Cardiac muscle cell (in vitro differentiated cells and primary cell): Measurements from ENCODE around the gene NEO1. TPM values are rescaled to one million over a fixed set of nuclear protein-coding genes. Genes with fewer than 3 reads are reported as not detected.

Source experiments
- DNase-seq, 2 donors: peaks; one replicate each; pipeline versions ENCODE4 v3.0.0 to v3.0.0-alpha.2; 2010 to 2017; ENCODE audit warnings: low read depth in 1 of 2, low spot score in 1 of 2
- H3K27ac ChIP-seq: fragments of 200-600 bp; sonication (generic); 2 replicates; pipeline ENCODE4 v1.5.1; 2016
- H3K27me3 ChIP-seq: fragments of 200-600 bp; sonication (generic); 2 replicates; pipeline ENCODE4 v1.6.0; 2016; ENCODE audit warnings: control low read depth
- H3K36me3 ChIP-seq: fragments of 200-600 bp; sonication (generic); 2 replicates; pipeline ENCODE4 v1.5.1; 2016; ENCODE audit warnings: control low read depth
- H3K4me1 ChIP-seq: fragments of 200-600 bp; sonication (generic); 2 replicates; pipeline ENCODE4 v1.8.1; 2017; ENCODE audit warnings: low read depth, mild to moderate bottlenecking, mixed run types
- H3K4me3 ChIP-seq: fragments of 200-600 bp; sonication (generic); 2 replicates; pipeline ENCODE4 v1.5.1; 2016; ENCODE audit warnings: mild to moderate bottlenecking
- H3K9me3 ChIP-seq: fragments of 200-600 bp; sonication (generic); 2 replicates; pipeline ENCODE4 v1.5.1; 2017; ENCODE audit warnings: low read depth, mild to moderate bottlenecking, control low read depth
- polyA plus RNA-seq: library from polyadenylated mRNA; unstranded; fragments of >200 nt; fragmentation: Nextera tagmentation; extraction: Ambion mirVana; gene quantifications from 2 replicates; pipeline ENCODE4 v1.2.1, GENCODE V29; 2016
- total RNA-seq: library from RNA; depleted of rRNA; stranded (reverse); fragments of >200 nt; gene quantifications from 2 replicates; pipeline ENCODE4 v1.2.3, GENCODE V29; 2016
- TF ChIP-seq, protein P1 (sequence below): IDR thresholded peaks from 2 replicates; pipeline ENCODE4 v1.5.1; 2012; ENCODE audit warnings: low read depth, mild to moderate bottlenecking, low read length

NEO1 gene
- total and polyA plus RNA-seq, 2 experiments from 2014 or later = 12.9 to 37.4 TPM

DNA sequence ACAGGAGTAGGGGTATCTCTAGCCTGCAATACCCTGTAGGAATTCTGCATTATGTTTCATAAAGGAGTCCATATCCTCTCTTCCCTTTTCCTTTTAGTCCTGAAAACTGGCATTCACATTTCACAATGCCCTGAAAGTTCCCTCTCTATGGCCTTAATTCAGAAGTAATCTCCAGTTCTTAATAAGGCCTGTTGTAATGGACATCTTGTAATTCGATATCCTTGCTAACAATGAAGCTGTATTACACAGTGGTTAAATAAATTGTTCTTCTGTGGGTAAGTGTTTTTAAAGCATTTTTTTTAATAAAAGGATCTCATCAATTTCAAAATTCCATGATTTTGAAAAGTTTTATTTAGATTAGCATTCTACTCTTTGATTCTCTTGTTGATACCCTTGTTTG is 34.3 kb upstream of the NEO1 start:
- H3K36me3 ChIP-seq = no peaks in the 10 kb centered on the region
- peak in 1 of 2 donors; percentile 19 for DNase-seq

GRCh38 chr15:73019154-73019553 is 33.1 kb upstream of the NEO1 start:
- TF ChIP-seq, protein P1, sequence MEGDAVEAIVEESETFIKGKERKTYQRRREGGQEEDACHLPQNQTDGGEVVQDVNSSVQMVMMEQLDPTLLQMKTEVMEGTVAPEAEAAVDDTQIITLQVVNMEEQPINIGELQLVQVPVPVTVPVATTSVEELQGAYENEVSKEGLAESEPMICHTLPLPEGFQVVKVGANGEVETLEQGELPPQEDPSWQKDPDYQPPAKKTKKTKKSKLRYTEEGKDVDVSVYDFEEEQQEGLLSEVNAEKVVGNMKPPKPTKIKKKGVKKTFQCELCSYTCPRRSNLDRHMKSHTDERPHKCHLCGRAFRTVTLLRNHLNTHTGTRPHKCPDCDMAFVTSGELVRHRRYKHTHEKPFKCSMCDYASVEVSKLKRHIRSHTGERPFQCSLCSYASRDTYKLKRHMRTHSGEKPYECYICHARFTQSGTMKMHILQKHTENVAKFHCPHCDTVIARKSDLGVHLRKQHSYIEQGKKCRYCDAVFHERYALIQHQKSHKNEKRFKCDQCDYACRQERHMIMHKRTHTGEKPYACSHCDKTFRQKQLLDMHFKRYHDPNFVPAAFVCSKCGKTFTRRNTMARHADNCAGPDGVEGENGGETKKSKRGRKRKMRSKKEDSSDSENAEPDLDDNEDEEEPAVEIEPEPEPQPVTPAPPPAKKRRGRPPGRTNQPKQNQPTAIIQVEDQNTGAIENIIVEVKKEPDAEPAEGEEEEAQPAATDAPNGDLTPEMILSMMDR = no peak
- no peak for DNase-seq
- Histone ChIP-seq H3K36me3 (no peaks in the 10 kb centered on the region), H3K4me1 (peaks cover 14% of the 10 kb centered on the region), H3K4me3 (no peak overlapping the region), H3K9me3 (no peaks in the 10 kb centered on the region), H3K27ac (no peak overlapping the region), H3K27me3 (no peaks in the 10 kb centered on the region)

More for the DNA sequence above, 34.3 kb upstream of the NEO1 start:
- Histone ChIP-seq H3K9me3 (no peaks in the 10 kb centered on the region), H3K27ac (no peak overlapping the region), H3K4me1 (peaks cover 14% of the 10 kb centered on the region), H3K4me3 (no peak overlapping the region), H3K27me3 (no peaks in the 10 kb centered on the region)
- TF ChIP-seq, protein P1 = no peak

DNA sequence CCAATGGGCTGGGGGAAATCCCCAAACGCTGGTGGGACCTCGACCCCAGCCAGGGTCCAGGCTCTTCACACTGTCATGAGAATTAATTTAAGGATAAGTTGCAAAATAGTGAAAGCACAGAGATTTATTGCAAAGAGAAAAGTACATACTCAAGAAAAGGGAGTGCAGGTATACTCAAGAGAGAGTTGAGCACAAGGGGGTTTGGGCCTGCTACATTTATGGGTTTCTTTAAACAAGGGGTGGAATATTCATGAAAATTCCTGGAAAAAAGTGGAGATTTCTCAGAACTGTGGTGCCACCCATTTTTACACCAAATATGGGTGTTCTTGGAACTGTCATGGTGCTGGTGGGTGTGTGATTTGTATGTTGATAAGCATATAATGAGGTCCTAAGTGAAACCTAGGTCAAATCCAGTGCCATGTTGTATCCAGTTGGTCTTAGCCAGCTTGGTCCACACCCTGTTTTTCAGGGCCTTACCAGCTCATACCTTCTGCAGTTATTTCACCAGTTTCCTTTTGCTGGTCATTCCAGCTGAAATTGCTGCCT is 32.6 kb upstream of the NEO1 start:
- Histone ChIP-seq H3K36me3 (no peaks in the 10 kb centered on the region), H3K4me3 (no peak overlapping the region), H3K27ac (no peak overlapping the region), H3K4me1 (peaks cover 14% of the 10 kb centered on the region), H3K27me3 (no peaks in the 10 kb centered on the region), H3K9me3 (no peaks in the 10 kb centered on the region)
- TF ChIP-seq, protein P1 = no peak
- no peak for DNase-seq

- no peak overlapping the region for H3K4me3 ChIP-seq
- H3K27ac ChIP-seq = no peak overlapping the region
- TF ChIP-seq, protein P1 = no peak
Measured at GRCh38 chr15:73021139-73021621, 31.1 kb upstream of the NEO1 start.

GRCh38 chr15:73022161-73022560 is 30.1 kb upstream of the NEO1 start:
- no peak for DNase-seq
- TF ChIP-seq, protein P1 = no peak
- Histone ChIP-seq H3K4me3 (no peak overlapping the region), H3K27ac (no peak overlapping the region), H3K9me3 (no peaks in the 10 kb centered on the region), H3K4me1 (peaks cover 14% of the 10 kb centered on the region), H3K36me3 (no peaks in the 10 kb centered on the region), H3K27me3 (no peaks in the 10 kb centered on the region)

More at GRCh38 chr15:73021139-73021621, 31.1 kb upstream of the NEO1 start:
- Histone ChIP-seq H3K36me3 (no peaks in the 10 kb centered on the region), H3K4me1 (peaks cover 14% of the 10 kb centered on the region), H3K27me3 (no peaks in the 10 kb centered on the region), H3K9me3 (no peaks in the 10 kb centered on the region)
- DNase-seq = peak in 1 of 2 donors; percentile 46
